AG10803 (cell line): ENCODE measurements around the gene SP1.

ENCODE experiments used
- DNase-seq: peaks from one replicate; pipeline ENCODE4 v3.0.0; 2010; ENCODE audit warnings: low read depth
- H3K4me3 ChIP-seq: 2 replicates; pipeline ENCODE4 v1.5.1; 2011; ENCODE audit warnings: mild to moderate bottlenecking, low read length, control low read depth
- TF ChIP-seq, protein P1 (sequence below): conservative IDR thresholded peaks from 2 replicates; pipeline ENCODE4 v1.5.1; 2011; ENCODE audit warnings: mild to moderate bottlenecking, low read length, control low read depth, inconsistent platforms

The SP1 gene

GRCh38 chr12:53459097-53459496, 79.1 kb downstream of the SP1 start:
- DNase-seq: no peak
- H3K4me3 ChIP-seq: no peak overlapping the region
- TF ChIP-seq, protein P1, sequence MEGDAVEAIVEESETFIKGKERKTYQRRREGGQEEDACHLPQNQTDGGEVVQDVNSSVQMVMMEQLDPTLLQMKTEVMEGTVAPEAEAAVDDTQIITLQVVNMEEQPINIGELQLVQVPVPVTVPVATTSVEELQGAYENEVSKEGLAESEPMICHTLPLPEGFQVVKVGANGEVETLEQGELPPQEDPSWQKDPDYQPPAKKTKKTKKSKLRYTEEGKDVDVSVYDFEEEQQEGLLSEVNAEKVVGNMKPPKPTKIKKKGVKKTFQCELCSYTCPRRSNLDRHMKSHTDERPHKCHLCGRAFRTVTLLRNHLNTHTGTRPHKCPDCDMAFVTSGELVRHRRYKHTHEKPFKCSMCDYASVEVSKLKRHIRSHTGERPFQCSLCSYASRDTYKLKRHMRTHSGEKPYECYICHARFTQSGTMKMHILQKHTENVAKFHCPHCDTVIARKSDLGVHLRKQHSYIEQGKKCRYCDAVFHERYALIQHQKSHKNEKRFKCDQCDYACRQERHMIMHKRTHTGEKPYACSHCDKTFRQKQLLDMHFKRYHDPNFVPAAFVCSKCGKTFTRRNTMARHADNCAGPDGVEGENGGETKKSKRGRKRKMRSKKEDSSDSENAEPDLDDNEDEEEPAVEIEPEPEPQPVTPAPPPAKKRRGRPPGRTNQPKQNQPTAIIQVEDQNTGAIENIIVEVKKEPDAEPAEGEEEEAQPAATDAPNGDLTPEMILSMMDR: no peak

DNA sequence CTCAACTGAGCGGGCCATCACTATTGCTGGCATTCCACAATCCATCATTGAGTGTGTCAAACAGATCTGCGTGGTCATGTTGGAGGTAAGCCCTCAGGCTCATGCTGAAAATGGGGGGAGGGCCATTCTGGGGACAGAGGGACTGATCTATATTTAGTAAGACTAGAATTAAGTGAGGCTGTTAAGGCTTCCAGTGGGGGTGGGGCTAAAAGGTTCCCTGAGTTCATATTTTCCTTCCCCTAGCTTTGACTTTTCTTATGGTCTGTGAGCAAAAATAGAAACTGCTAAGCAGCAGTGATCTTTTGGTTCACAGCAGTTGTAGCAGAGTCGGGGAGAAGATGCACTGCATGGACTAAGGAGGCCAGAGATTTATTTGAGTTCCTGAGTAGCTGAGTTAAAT, 81.1 kb downstream of the SP1 start:
- H3K4me3 ChIP-seq: no peak overlapping the region
- TF ChIP-seq, protein P1: no peak
- DNase-seq: no peak

GRCh38 chr12:53461591-53461990, 81.6 kb downstream of the SP1 start:
- H3K4me3 ChIP-seq: no peak overlapping the region
- TF ChIP-seq, protein P1: no peak
- no peak for DNase-seq

DNA sequence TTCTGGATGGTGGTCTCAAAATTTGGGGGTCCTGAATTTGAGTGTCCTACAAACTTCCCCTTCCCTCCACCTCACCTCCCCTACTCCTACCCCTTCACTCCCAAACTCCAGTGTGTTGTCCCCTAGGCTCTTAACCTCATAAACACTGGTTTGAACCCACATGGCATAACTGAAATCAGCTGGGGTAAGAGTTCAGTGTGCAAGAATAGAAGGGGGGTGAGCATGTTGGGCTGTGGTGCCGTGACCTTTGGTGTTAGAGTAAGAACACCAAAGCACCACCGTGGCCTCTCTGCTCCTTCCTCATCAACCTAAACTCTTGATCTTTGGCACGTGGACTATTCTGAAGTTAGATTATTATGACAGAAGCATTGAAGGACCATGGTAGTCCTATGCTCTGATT, 83.0 kb downstream of the SP1 start:
- TF ChIP-seq, protein P1: no peak
- DNase-seq: no peak
- H3K4me3 ChIP-seq: no peak overlapping the region

DNA sequence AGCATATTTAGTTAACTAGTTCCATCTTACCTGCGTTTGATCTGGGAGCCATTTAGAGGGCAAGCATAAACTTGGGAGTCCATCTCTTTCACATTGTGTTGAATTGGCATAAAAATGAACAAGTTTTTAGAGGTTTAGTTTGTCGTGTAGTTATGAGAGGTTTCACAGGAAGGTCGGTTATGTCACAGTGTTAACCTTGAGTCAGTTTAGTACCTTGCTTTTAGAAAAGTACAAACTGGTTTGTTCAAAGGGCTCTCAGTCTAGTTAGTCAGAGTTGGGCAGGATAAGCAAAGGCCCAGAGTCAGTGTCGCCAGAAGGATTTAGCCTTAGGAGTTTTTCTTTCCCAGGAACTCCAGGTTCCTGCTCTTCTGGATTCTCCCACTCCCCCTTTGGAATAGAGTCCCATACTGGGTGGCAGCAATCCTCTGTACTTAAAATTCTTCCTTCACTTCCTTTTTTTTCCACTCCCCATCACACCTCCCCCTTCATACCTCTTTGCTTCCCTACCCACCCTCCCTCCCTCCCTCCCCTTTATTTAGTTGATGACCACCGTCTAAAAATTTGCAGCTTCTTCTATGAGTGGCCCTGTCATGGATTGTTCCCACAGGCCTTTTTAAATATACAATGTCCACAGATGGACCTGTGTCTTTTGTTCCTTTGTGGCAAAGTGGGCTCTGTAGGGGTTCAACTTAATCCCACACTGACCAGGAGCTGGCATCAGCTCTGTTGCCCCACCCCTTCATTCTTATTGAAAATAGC, 84.0 kb downstream of the SP1 start:
- DNase-seq: no peak
- TF ChIP-seq, protein P1: no peak
- H3K4me3 ChIP-seq: no peak overlapping the region

- DNase-seq: no peak
- H3K4me3 ChIP-seq: no peak overlapping the region
- TF ChIP-seq, protein P1: no peak
These were observed 84.9 kb downstream of the SP1 start for GRCh38 chr12:53464685-53465418.

DNA sequence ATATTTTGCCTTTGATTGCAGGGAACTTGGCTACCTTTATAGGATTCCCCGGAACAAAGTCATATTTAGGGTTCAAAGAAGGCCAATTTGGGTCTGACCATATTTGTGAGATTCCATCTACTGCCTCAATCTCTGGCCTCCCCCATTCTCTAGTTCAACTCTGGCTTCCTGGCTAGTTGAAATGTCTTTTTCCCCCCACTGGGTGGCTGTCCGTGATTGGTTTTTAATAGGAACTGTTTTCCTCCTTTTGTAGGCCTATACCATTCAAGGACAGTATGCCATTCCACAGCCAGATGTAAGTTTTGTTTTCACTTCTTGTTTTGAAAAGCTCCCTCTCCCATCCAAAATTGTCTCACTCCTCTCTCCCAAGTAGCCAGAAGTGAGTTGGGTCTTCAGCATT, 85.7 kb downstream of the SP1 start:
- H3K4me3 ChIP-seq: no peak overlapping the region
- DNase-seq: no peak
- TF ChIP-seq, protein P1: peak; percentile 19; the same call in 1 of the 2 replicates
